Right lobe of liver (tissue), 6 donors: ENCODE measurements around the gene YIF1A. TPM values are rescaled to one million over a fixed set of nuclear protein-coding genes. Genes with fewer than 3 reads are reported as not detected.

Experiments used
- ATAC-seq, 4 donors: fragments of 200-7000 bp; cut with Tn5 transposase; one replicate each; pipeline ENCODE4 v1.9.1; 2020; ENCODE audit warnings: mild to moderate bottlenecking in 4 of 4, moderate library complexity in 4 of 4
- DNase-seq, 3 donors: peaks; one replicate each; pipeline ENCODE4 v3.0.0-alpha.2; 2020
- H3K27ac ChIP-seq, 3 donors: fragments of 200-600 bp; one replicate each; pipeline ENCODE4 v1.8.0; 2022
- H3K27me3 ChIP-seq, 2 donors: fragments of 200-600 bp; one replicate each; pipeline ENCODE4 v1.8.0; 2022
- H3K36me3 ChIP-seq, 4 donors: fragments of 200-600 bp; sonication (generic) in 1 of 4; one replicate each; pipeline versions ENCODE4 v1.5.1 to v1.8.0; 2017 to 2022; ENCODE audit warnings: control low read depth in 1 of 4
- H3K4me1 ChIP-seq, 4 donors: fragments of 200-600 bp; sonication (generic) in 1 of 4; one replicate each; pipeline versions ENCODE4 v1.5.1 to v1.8.0; 2017 to 2022; ENCODE audit warnings: control low read depth in 1 of 4
- H3K4me3 ChIP-seq, 3 donors: fragments of 200-600 bp; one replicate each; pipeline ENCODE4 v1.8.0; 2022
- H3K9me3 ChIP-seq, 4 donors: fragments of 200-600 bp; sonication (generic) in 1 of 4; one replicate each; pipeline versions ENCODE4 v1.5.1 to v1.8.0; 2017 to 2022; ENCODE audit warnings: control low read depth in 1 of 4
- CTCF ChIP-seq, 4 donors: fragments of 200-600 bp in 3 of 4; fragments of 450-650 bp in 1 of 4; IDR thresholded peaks; one replicate each; pipeline versions ENCODE4 v1.5.1 to v1.8.0; 2016 to 2022; ENCODE audit warnings: antibody characterized with exemption in 4 of 4, mild to moderate bottlenecking in 2 of 4
- POLR2A ChIP-seq: fragments of 450-650 bp; IDR thresholded peaks from one replicate; pipeline ENCODE4 v1.6.1; 2017; ENCODE audit warnings: antibody characterized with exemption, mild to moderate bottlenecking
- WGBS: methylation state at CpG from one replicate; pipeline ENCODE4 v1.1.6; 2018; ENCODE audit warnings: low coverage, low lambda C conversion rate; ENCODE audit not compliant: insufficient coverage; ENCODE audit errors: missing lambda C conversion rate; 5-methylcytosine and 5-hydroxymethylcytosine counted together
- intact Hi-C, 2 donors: fragments of 100-400 bp; cut with DNase I; formaldehyde crosslinking; loops; one replicate each; pipeline versions ENCODE4 v1.11.2 to v1.14.1; 2022
- total RNA-seq, 6 experiments: library from RNA; depleted of rRNA in 2 of 6; stranded (reverse); fragments of >200 nt in 2 of 6; fragmentation: NEBNext Ultra II Directional in 3 of 6; extraction: Animal tissue kit (Norgen Biotek cat#: 25700) in 3 of 6; gene quantifications; one replicate each; pipeline versions ENCODE4 v1.1.0 to v1.2.4, GENCODE V29; 2016 to 2023
- donor health status: DM: no; HTN: yes; CAD: no.
- donor health status: DM: no; HTN: no; CAD: no.
- donor health status: DM: no; HTN: no; CAD: no.
- donor health status: DM: no; HTN: yes; CAD: no.
- donor health status: DM: no; HTN: yes; CAD: no.

The YIF1A gene
- total RNA-seq, 6 experiments from 2014 or later, result 75.0 to 170 (median 97.9) TPM

- peaks cover 8 to 42% (median 25%) of the 10 kb centered on the region in 4 donors for H3K36me3 ChIP-seq
- H3K9me3 ChIP-seq, result no peaks in the 10 kb centered on the region
- peaks cover 0 to 5% (median 0%) of the 10 kb centered on the region in 4 donors for H3K4me1 ChIP-seq
- no peak for ATAC-seq
- no peak for TF ChIP-seq POLR2A
- TF ChIP-seq CTCF (IDR thresholded peaks at IDR 0.05), result no peak
- H3K4me3 ChIP-seq, result no peak overlapping the region
- intact Hi-C loops, result no loop called here
- no peaks in the 10 kb centered on the region for H3K27me3 ChIP-seq
- H3K27ac ChIP-seq, result no peak overlapping the region
- no peak for DNase-seq
- WGBS, result 95% methylated on average over 7 of the region's 14 CpGs
These were observed 12.8 kb downstream of the YIF1A start for GRCh38 chr11:66275984-66276612.

GRCh38 chr11:66275396-66275795, 13.5 kb downstream of the YIF1A start:
- intact Hi-C loops, result no loop called here
- TF ChIP-seq CTCF (IDR thresholded peaks at IDR 0.05) (no peak), POLR2A (no peak)
- ATAC-seq (no peak), DNase-seq (no peak)
- no peaks in the 10 kb centered on the region for H3K9me3 ChIP-seq
- peaks cover 0 to 5% (median 0%) of the 10 kb centered on the region in 4 donors for H3K4me1 ChIP-seq
- no peaks in the 10 kb centered on the region for H3K27me3 ChIP-seq
- H3K27ac ChIP-seq, result no peak overlapping the region
- H3K36me3 ChIP-seq, result peaks cover 8 to 42% (median 25%) of the 10 kb centered on the region in 4 donors
- no peak overlapping the region for H3K4me3 ChIP-seq
- WGBS, result 88% methylated on average over 2 of the region's 8 CpGs

- TF ChIP-seq CTCF (IDR thresholded peaks at IDR 0.05) (no peak), POLR2A (no peak)
- H3K9me3 ChIP-seq, result no peaks in the 10 kb centered on the region
- DNase-seq, result no peak
These were observed 14.7 kb downstream of the YIF1A start for GRCh38 chr11:66274219-66274618.

GRCh38 chr11:66272596-66272995, 16.3 kb downstream of the YIF1A start:
- Histone ChIP-seq H3K27ac (no peak overlapping the region), H3K9me3 (no peaks in the 10 kb centered on the region), H3K27me3 (no peaks in the 10 kb centered on the region), H3K36me3 (peaks cover 8 to 42% (median 25%) of the 10 kb centered on the region in 4 donors), H3K4me1 (peaks cover 0 to 12% (median 0%) of the 10 kb centered on the region in 4 donors), H3K4me3 (no peak overlapping the region)
- intact Hi-C loops, result no loop called here
- ATAC-seq (no peak), DNase-seq (no peak)
- WGBS, result 100% methylated on average over 2 of the region's 2 CpGs
- TF ChIP-seq POLR2A, result no peak
- TF ChIP-seq CTCF (IDR thresholded peaks at IDR 0.05), result no peak

More at GRCh38 chr11:66274219-66274618, 14.7 kb downstream of the YIF1A start:
- no peak for ATAC-seq
- Histone ChIP-seq H3K4me3 (no peak overlapping the region), H3K4me1 (peaks cover 0 to 13% (median 0%) of the 10 kb centered on the region in 4 donors), H3K36me3 (peaks cover 8 to 42% (median 25%) of the 10 kb centered on the region in 4 donors), H3K27ac (no peak overlapping the region), H3K27me3 (no peaks in the 10 kb centered on the region)
- no CpG with 5 or more reads among the region's 1 CpG for WGBS
- intact Hi-C loops, result no loop called here
